Activated naive CD4-positive, alpha-beta T cell treated with anti-CD3 and anti-CD28 coated beads, Interleukin-2, amount 50 U/mL, for 24 hours (primary cell): ENCODE data around the gene MINAR1.

Source experiments
- H3K27ac Mint-ChIP-seq: one replicate; pipeline ENCODE4 v1.8.0; 2021; ENCODE audit warnings: mild to moderate bottlenecking, mixed read lengths
- H3K27me3 Mint-ChIP-seq: one replicate; pipeline ENCODE4 v1.8.0; 2021; ENCODE audit warnings: mixed read lengths
- H3K36me3 Mint-ChIP-seq: one replicate; pipeline ENCODE4 v1.8.0; 2021; ENCODE audit warnings: mixed read lengths
- H3K4me1 Mint-ChIP-seq: one replicate; pipeline ENCODE4 v1.8.0; 2021; ENCODE audit warnings: mixed read lengths
- H3K4me3 Mint-ChIP-seq: one replicate; pipeline ENCODE4 v1.8.0; 2021; ENCODE audit warnings: mild to moderate bottlenecking, mixed read lengths
- H3K9me3 Mint-ChIP-seq: one replicate; pipeline ENCODE4 v1.8.0; 2021; ENCODE audit warnings: mixed read lengths

The MINAR1 gene

GRCh38 chr15:79431636-79432344, at the start of gene MINAR1:
Gene MINAR1 (plus strand): TSS chr15:79432336. CDS start chr15:79456148, 23,812 bp downstream.
- Mint-ChIP-seq H3K27ac (peak within 1 kb of the TSS; percentile 18), H3K9me3 (no peaks in the 10 kb centered on the region), H3K36me3 (peaks cover 1% of the 10 kb centered on the region), H3K4me3 (peak within 1 kb of the TSS; percentile 23), H3K4me1 (peaks cover 4% of the 10 kb centered on the region), H3K27me3 (peaks cover 52% of the 10 kb centered on the region)

GRCh38 chr15:79394231-79394630, 37.9 kb upstream of the MINAR1 start:
- Mint-ChIP-seq H3K9me3 (no peaks in the 10 kb centered on the region), H3K36me3 (peaks cover 13% of the 10 kb centered on the region), H3K4me1 (no peaks in the 10 kb centered on the region), H3K27ac (no peak overlapping the region), H3K4me3 (no peak overlapping the region), H3K27me3 (no peaks in the 10 kb centered on the region)

- no peak overlapping the region for H3K4me3 Mint-ChIP-seq
- H3K4me1 Mint-ChIP-seq: no peaks in the 10 kb centered on the region
- no peaks in the 10 kb centered on the region for H3K9me3 Mint-ChIP-seq
- no peak overlapping the region for H3K27ac Mint-ChIP-seq
- peaks cover 11% of the 10 kb centered on the region for H3K36me3 Mint-ChIP-seq
- H3K27me3 Mint-ChIP-seq: no peaks in the 10 kb centered on the region
Measured at GRCh38 chr15:79396850-79397249, 35.3 kb upstream of the MINAR1 start.

- no peaks in the 10 kb centered on the region for H3K9me3 Mint-ChIP-seq
- no peak overlapping the region for H3K4me3 Mint-ChIP-seq
- H3K36me3 Mint-ChIP-seq: peaks cover 11% of the 10 kb centered on the region
- H3K4me1 Mint-ChIP-seq: no peaks in the 10 kb centered on the region
- H3K27ac Mint-ChIP-seq: no peak overlapping the region
- no peaks in the 10 kb centered on the region for H3K27me3 Mint-ChIP-seq
Measured at GRCh38 chr15:79397269-79397910, 34.7 kb upstream of the MINAR1 start.

- H3K27ac Mint-ChIP-seq: no peak overlapping the region
- H3K9me3 Mint-ChIP-seq: no peaks in the 10 kb centered on the region
- no peaks in the 10 kb centered on the region for H3K27me3 Mint-ChIP-seq
- H3K36me3 Mint-ChIP-seq: peaks cover 9% of the 10 kb centered on the region
- no peak overlapping the region for H3K4me3 Mint-ChIP-seq
- H3K4me1 Mint-ChIP-seq: no peaks in the 10 kb centered on the region
Measured at GRCh38 chr15:79399606-79400005, 32.5 kb upstream of the MINAR1 start.

- Mint-ChIP-seq H3K36me3 (peaks cover 9% of the 10 kb centered on the region), H3K27ac (no peak overlapping the region), H3K4me3 (no peak overlapping the region), H3K9me3 (no peaks in the 10 kb centered on the region), H3K27me3 (no peaks in the 10 kb centered on the region), H3K4me1 (no peaks in the 10 kb centered on the region)
Measured at GRCh38 chr15:79400650-79401049, 31.5 kb upstream of the MINAR1 start.

GRCh38 chr15:79401301-79401700, 30.8 kb upstream of the MINAR1 start:
- H3K27ac Mint-ChIP-seq: no peak overlapping the region

GRCh38 chr15:79402136-79402535, 30.0 kb upstream of the MINAR1 start:
- Mint-ChIP-seq H3K36me3 (peaks cover 8% of the 10 kb centered on the region), H3K27ac (no peak overlapping the region), H3K4me3 (no peak overlapping the region), H3K27me3 (no peaks in the 10 kb centered on the region), H3K4me1 (no peaks in the 10 kb centered on the region), H3K9me3 (no peaks in the 10 kb centered on the region)

More at GRCh38 chr15:79401301-79401700, 30.8 kb upstream of the MINAR1 start:
- no peaks in the 10 kb centered on the region for H3K27me3 Mint-ChIP-seq
- no peak overlapping the region for H3K4me3 Mint-ChIP-seq
- H3K36me3 Mint-ChIP-seq: peaks cover 9% of the 10 kb centered on the region
- H3K9me3 Mint-ChIP-seq: no peaks in the 10 kb centered on the region
- H3K4me1 Mint-ChIP-seq: no peaks in the 10 kb centered on the region

- Mint-ChIP-seq H3K27me3 (no peaks in the 10 kb centered on the region), H3K9me3 (no peaks in the 10 kb centered on the region), H3K36me3 (peaks cover 6% of the 10 kb centered on the region), H3K4me1 (no peaks in the 10 kb centered on the region), H3K27ac (no peak overlapping the region), H3K4me3 (no peak overlapping the region)
Measured at GRCh38 chr15:79403501-79403900, 28.6 kb upstream of the MINAR1 start.

GRCh38 chr15:79406210-79406609, 25.9 kb upstream of the MINAR1 start:
- no peaks in the 10 kb centered on the region for H3K9me3 Mint-ChIP-seq
- H3K4me1 Mint-ChIP-seq: no peaks in the 10 kb centered on the region

GRCh38 chr15:79408041-79408440, 24.1 kb upstream of the MINAR1 start:
- no peaks in the 10 kb centered on the region for H3K4me1 Mint-ChIP-seq
- H3K27me3 Mint-ChIP-seq: no peaks in the 10 kb centered on the region
- peaks cover 13% of the 10 kb centered on the region for H3K36me3 Mint-ChIP-seq
- no peaks in the 10 kb centered on the region for H3K9me3 Mint-ChIP-seq
- no peak overlapping the region for H3K4me3 Mint-ChIP-seq
- H3K27ac Mint-ChIP-seq: no peak overlapping the region

More at GRCh38 chr15:79406210-79406609, 25.9 kb upstream of the MINAR1 start:
- Mint-ChIP-seq H3K36me3 (peaks cover 3% of the 10 kb centered on the region), H3K27ac (no peak overlapping the region), H3K27me3 (no peaks in the 10 kb centered on the region), H3K4me3 (no peak overlapping the region)

GRCh38 chr15:79410237-79410636, 21.9 kb upstream of the MINAR1 start:
- Mint-ChIP-seq H3K4me3 (no peak overlapping the region), H3K4me1 (no peaks in the 10 kb centered on the region), H3K27me3 (no peaks in the 10 kb centered on the region), H3K36me3 (peaks cover 17% of the 10 kb centered on the region), H3K9me3 (no peaks in the 10 kb centered on the region), H3K27ac (no peak overlapping the region)

- Mint-ChIP-seq H3K27ac (no peak overlapping the region), H3K4me1 (no peaks in the 10 kb centered on the region), H3K27me3 (no peaks in the 10 kb centered on the region), H3K4me3 (no peak overlapping the region), H3K36me3 (peaks cover 17% of the 10 kb centered on the region), H3K9me3 (no peaks in the 10 kb centered on the region)
Measured at GRCh38 chr15:79412010-79412409, 20.1 kb upstream of the MINAR1 start.

- H3K27me3 Mint-ChIP-seq: no peaks in the 10 kb centered on the region
- peaks cover 17% of the 10 kb centered on the region for H3K36me3 Mint-ChIP-seq
- H3K4me1 Mint-ChIP-seq: no peaks in the 10 kb centered on the region
- no peaks in the 10 kb centered on the region for H3K9me3 Mint-ChIP-seq
- no peak overlapping the region for H3K4me3 Mint-ChIP-seq
- H3K27ac Mint-ChIP-seq: no peak overlapping the region
Measured at GRCh38 chr15:79412429-79412828, 19.7 kb upstream of the MINAR1 start.

- Mint-ChIP-seq H3K27me3 (no peaks in the 10 kb centered on the region), H3K9me3 (no peaks in the 10 kb centered on the region), H3K36me3 (peaks cover 20% of the 10 kb centered on the region), H3K4me3 (no peak overlapping the region), H3K4me1 (no peaks in the 10 kb centered on the region), H3K27ac (no peak overlapping the region)
Measured at GRCh38 chr15:79416876-79417275, 15.3 kb upstream of the MINAR1 start.

- no peak overlapping the region for H3K4me3 Mint-ChIP-seq
- H3K9me3 Mint-ChIP-seq: no peaks in the 10 kb centered on the region
- H3K27me3 Mint-ChIP-seq: no peaks in the 10 kb centered on the region
- H3K4me1 Mint-ChIP-seq: no peaks in the 10 kb centered on the region
- no peak overlapping the region for H3K27ac Mint-ChIP-seq
- peaks cover 10% of the 10 kb centered on the region for H3K36me3 Mint-ChIP-seq
Measured at GRCh38 chr15:79418693-79419279, 13.3 kb upstream of the MINAR1 start.
